Measurements from ENCODE around the gene NOP16.

NOP16 gene

DNA sequence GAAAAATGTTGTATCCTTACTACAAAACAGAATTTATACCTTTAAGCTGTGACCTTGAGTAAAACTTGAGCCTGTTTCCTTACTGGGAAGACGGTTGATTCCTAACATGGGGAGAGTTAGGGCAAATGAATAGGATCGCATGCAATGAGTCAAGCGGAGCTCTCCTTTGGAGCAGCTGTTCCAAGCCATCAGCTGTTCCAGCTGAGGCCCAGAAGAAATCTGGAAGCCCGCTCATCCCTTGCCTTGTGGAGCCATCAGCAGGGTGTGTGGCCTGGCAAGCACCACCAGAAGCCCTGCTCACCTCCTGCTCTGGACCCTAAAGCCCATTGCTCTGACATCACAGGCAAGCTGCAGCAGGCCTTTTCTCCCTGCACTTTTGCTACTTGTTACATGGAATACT, 34.9 kb downstream of the NOP16 start:
- no peaks in the 10 kb centered on the region for H3K9me3 ChIP-seq (replicated peaks; ENCODE audit: insufficient read depth, low read length)
- TF ChIP-seq, protein P1, sequence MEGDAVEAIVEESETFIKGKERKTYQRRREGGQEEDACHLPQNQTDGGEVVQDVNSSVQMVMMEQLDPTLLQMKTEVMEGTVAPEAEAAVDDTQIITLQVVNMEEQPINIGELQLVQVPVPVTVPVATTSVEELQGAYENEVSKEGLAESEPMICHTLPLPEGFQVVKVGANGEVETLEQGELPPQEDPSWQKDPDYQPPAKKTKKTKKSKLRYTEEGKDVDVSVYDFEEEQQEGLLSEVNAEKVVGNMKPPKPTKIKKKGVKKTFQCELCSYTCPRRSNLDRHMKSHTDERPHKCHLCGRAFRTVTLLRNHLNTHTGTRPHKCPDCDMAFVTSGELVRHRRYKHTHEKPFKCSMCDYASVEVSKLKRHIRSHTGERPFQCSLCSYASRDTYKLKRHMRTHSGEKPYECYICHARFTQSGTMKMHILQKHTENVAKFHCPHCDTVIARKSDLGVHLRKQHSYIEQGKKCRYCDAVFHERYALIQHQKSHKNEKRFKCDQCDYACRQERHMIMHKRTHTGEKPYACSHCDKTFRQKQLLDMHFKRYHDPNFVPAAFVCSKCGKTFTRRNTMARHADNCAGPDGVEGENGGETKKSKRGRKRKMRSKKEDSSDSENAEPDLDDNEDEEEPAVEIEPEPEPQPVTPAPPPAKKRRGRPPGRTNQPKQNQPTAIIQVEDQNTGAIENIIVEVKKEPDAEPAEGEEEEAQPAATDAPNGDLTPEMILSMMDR (IDR thresholded peaks at IDR 0.05; ENCODE audit: low read length), result no peak
- no peak for TF ChIP-seq EZH2 (optimal IDR thresholded peaks at IDR 0.05; ENCODE audit: low read depth, low read length)
- TF ChIP-seq EZH2phosphoT487 (IDR thresholded peaks at IDR 0.05; ENCODE audit: low read length), result no peak
- H3K4me2 ChIP-seq (ENCODE audit: low read depth, low read length), result no peak overlapping the region
- no peak overlapping the region for H3K4me3 ChIP-seq (ENCODE audit: low read length)
- no peak for DNase-seq
- H3K4me1 ChIP-seq (ENCODE audit: low read length), result no peaks in the 10 kb centered on the region
- no peaks in the 10 kb centered on the region for H3K9me2 ChIP-seq (replicated peaks; ENCODE audit: insufficient read depth, low read length)
- no peak overlapping the region for H2AFZ ChIP-seq (ENCODE audit: low read length)
- no peak overlapping the region for H3K9ac ChIP-seq (ENCODE audit: low read length)
- H3K27ac ChIP-seq (ENCODE audit: low read length), result no peak overlapping the region
- peaks cover 40% of the 10 kb centered on the region for H3K79me2 ChIP-seq (ENCODE audit: low read length)
- H3K36me3 ChIP-seq (replicated peaks; ENCODE audit: insufficient read depth, low read length), result no peaks in the 10 kb centered on the region
- H3F3A ChIP-seq (ENCODE audit: insufficient read depth, low read length), result no peaks in the 10 kb centered on the region
- H3K27me3 ChIP-seq (replicated peaks; ENCODE audit: insufficient read depth, low read length), result no peaks in the 10 kb centered on the region
- H4K20me1 ChIP-seq (ENCODE audit: insufficient read depth, low read length), result no peaks in the 10 kb centered on the region

DNA sequence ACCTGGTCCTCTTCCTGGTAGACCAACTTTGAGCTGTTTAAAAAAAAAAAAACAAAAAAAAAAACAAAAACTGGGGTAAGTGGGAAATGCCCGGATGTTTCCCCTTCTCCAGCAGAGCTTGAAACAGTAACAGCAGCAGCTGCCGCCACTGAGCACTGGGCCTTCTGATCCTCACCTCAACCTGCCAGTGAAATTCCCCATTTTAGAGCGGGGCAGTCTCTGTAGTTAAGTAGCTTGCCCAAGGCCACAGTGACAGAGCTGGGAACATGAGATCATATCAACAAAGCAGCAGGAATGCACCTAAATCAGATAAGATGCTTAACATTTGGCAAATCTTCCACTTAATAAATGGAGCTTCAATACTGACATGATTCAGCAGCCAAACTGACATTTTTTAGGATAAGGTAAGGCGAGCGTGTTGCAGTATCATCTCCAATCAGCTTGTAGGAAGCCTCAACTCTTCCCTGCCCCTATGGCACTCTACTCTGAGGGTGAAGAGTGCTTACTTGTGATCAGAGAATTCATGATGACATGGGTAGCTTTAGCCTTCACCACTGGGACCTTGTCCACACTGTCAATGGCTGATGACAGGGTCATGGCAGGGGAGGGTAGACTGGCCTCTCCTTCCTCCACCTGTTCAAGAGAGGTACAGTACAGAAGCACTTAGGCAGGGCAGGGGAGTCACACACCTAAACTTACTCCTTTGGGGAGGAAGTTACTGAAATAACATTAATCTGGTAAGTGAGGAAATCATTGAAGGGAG, 36.1 kb downstream of the NOP16 start:
- Histone ChIP-seq H3K4me1 (ENCODE audit: low read length) (no peaks in the 10 kb centered on the region), H3K9me3 (replicated peaks; ENCODE audit: insufficient read depth, low read length) (no peaks in the 10 kb centered on the region), H3K4me3 (ENCODE audit: low read length) (no peak overlapping the region), H4K20me1 (ENCODE audit: insufficient read depth, low read length) (no peaks in the 10 kb centered on the region), H3K27ac (ENCODE audit: low read length) (no peak overlapping the region), H3K9me2 (replicated peaks; ENCODE audit: insufficient read depth, low read length) (no peaks in the 10 kb centered on the region), H3K36me3 (replicated peaks; ENCODE audit: insufficient read depth, low read length) (no peaks in the 10 kb centered on the region), H3F3A (ENCODE audit: insufficient read depth, low read length) (no peaks in the 10 kb centered on the region), H2AFZ (ENCODE audit: low read length) (no peak overlapping the region), H3K4me2 (ENCODE audit: low read depth, low read length) (no peak overlapping the region), H3K27me3 (replicated peaks; ENCODE audit: insufficient read depth, low read length) (no peaks in the 10 kb centered on the region), H3K79me2 (ENCODE audit: low read length) (peaks cover 33% of the 10 kb centered on the region), H3K9ac (ENCODE audit: low read length) (no peak overlapping the region)
- TF ChIP-seq EZH2phosphoT487 (IDR thresholded peaks at IDR 0.05; ENCODE audit: low read length), result no peak
- TF ChIP-seq EZH2 (optimal IDR thresholded peaks at IDR 0.05; ENCODE audit: low read depth, low read length), result no peak
- TF ChIP-seq, protein P1 (IDR thresholded peaks at IDR 0.05; ENCODE audit: low read length), result no peak
- DNase-seq, result no peak

DNA sequence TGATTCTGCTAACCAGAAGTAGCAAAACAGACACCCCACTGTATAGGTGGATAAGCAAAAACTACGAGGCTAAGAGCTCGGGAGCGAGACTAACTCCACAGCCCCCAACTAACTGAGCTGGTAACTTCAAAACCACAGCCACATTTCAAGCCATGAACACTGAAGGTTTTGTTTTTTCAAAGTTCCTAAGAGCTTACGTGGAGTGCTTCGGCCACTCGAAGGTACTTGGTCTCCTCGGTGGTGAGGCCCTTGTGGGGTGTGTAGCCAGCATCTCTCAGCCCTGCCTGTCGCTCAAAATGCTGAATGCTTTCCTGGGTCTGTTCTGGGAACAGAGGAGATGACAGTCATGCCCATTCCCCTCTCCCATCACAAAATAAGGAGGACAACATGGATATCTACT, 38.0 kb downstream of the NOP16 start:
- Histone ChIP-seq H2AFZ (ENCODE audit: low read length) (no peak overlapping the region), H3K9me2 (replicated peaks; ENCODE audit: insufficient read depth, low read length) (no peaks in the 10 kb centered on the region), H3K4me2 (ENCODE audit: low read depth, low read length) (no peak overlapping the region), H3K27ac (ENCODE audit: low read length) (no peak overlapping the region), H3K27me3 (replicated peaks; ENCODE audit: insufficient read depth, low read length) (no peaks in the 10 kb centered on the region), H3K9ac (ENCODE audit: low read length) (no peak overlapping the region), H3K79me2 (ENCODE audit: low read length) (peaks cover 19% of the 10 kb centered on the region), H4K20me1 (ENCODE audit: insufficient read depth, low read length) (no peaks in the 10 kb centered on the region), H3K36me3 (replicated peaks; ENCODE audit: insufficient read depth, low read length) (no peaks in the 10 kb centered on the region), H3K4me3 (ENCODE audit: low read length) (no peak overlapping the region), H3K9me3 (replicated peaks; ENCODE audit: insufficient read depth, low read length) (no peaks in the 10 kb centered on the region), H3K4me1 (ENCODE audit: low read length) (no peaks in the 10 kb centered on the region), H3F3A (ENCODE audit: insufficient read depth, low read length) (no peaks in the 10 kb centered on the region)
- TF ChIP-seq EZH2 (optimal IDR thresholded peaks at IDR 0.05; ENCODE audit: low read depth, low read length), result no peak
- TF ChIP-seq, protein P1 (IDR thresholded peaks at IDR 0.05; ENCODE audit: low read length), result no peak
- no peak for DNase-seq

All from MM.1S (cell line).